C4-2B (cell line): ENCODE measurements around the gene ARF1.

Experiments used
- H3K27ac ChIP-seq: fragments of 450-650 bp; 2 replicates; pipeline ENCODE4 v1.5.1; 2017
- CTCF ChIP-seq: fragments of 450-650 bp; conservative IDR thresholded peaks from 2 replicates; pipeline ENCODE4 v1.5.1; 2017; ENCODE audit warnings: mild to moderate bottlenecking
- ZFX ChIP-seq: fragments of 450-650 bp; IDR thresholded peaks from 2 replicates; pipeline ENCODE4 v1.6.1; 2017

Gene ARF1

GRCh38 chr1:228058172-228058948, 24.1 kb upstream of the ARF1 start:
- no peak for TF ChIP-seq ZFX
- TF ChIP-seq CTCF, result no peak
- no peak overlapping the region for H3K27ac ChIP-seq

- TF ChIP-seq CTCF (no peak), ZFX (no peak)
- H3K27ac ChIP-seq, result no peak overlapping the region
These were observed 23.4 kb upstream of the ARF1 start for GRCh38 chr1:228058949-228059633.

GRCh38 chr1:228059634-228060457, 22.7 kb upstream of the ARF1 start:
- no peak overlapping the region for H3K27ac ChIP-seq
- TF ChIP-seq ZFX (no peak), CTCF (no peak)

- TF ChIP-seq ZFX (no peak), CTCF (no peak)
- H3K27ac ChIP-seq, result no peak overlapping the region
These were observed 21.9 kb upstream of the ARF1 start for GRCh38 chr1:228060458-228061190.

- TF ChIP-seq ZFX (no peak), CTCF (no peak)
- no peak overlapping the region for H3K27ac ChIP-seq
These were observed 21.0 kb upstream of the ARF1 start for GRCh38 chr1:228061411-228062084.

- no peak overlapping the region for H3K27ac ChIP-seq
- TF ChIP-seq ZFX, result no peak
- TF ChIP-seq CTCF, result no peak
These were observed 20.3 kb upstream of the ARF1 start for GRCh38 chr1:228062085-228062791.
